Calu3 (cell line): ENCODE measurements around the gene HTR7. TPM values are rescaled to one million over a fixed set of nuclear protein-coding genes. Genes with fewer than 3 reads are reported as not detected.

Source experiments
- BruUV-seq: library from RNA; stranded (reverse); fragments of 400-500 nt; replicated peaks from 2 replicates; lab custom pipeline; 2021; lab: Mats Ljungman, UMichigan
- CTCF ChIA-PET: fragments of 300-600 bp; sonication (Branson Sonifier 250); formaldehyde crosslinking; loops from one replicate; lab custom pipeline; 2022; ENCODE audit warnings: antibody characterized with exemption; lab: Charles Lee
- DNase-seq: peaks from one replicate; pipeline ENCODE4 v3.0.0; 2022
- H3K27ac Mint-ChIP-seq: one replicate; pipeline ENCODE4 v1.8.0; 2022; ENCODE audit warnings: mixed read lengths; ENCODE audit not compliant: unreplicated experiment
- H3K27me3 Mint-ChIP-seq: one replicate; pipeline ENCODE4 v1.8.0; 2022; ENCODE audit warnings: mixed read lengths; ENCODE audit not compliant: unreplicated experiment
- H3K36me3 Mint-ChIP-seq: one replicate; pipeline ENCODE4 v1.8.0; 2022; ENCODE audit warnings: mild to moderate bottlenecking, moderate library complexity, mixed read lengths; ENCODE audit not compliant: insufficient read depth, unreplicated experiment
- H3K4me1 Mint-ChIP-seq: one replicate; pipeline ENCODE4 v1.8.0; 2022; ENCODE audit warnings: mild to moderate bottlenecking, low read depth, mixed read lengths; ENCODE audit not compliant: unreplicated experiment
- H3K4me3 Mint-ChIP-seq: one replicate; pipeline ENCODE4 v1.8.0; 2022; ENCODE audit warnings: mild to moderate bottlenecking, low read depth, moderate library complexity, mixed read lengths; ENCODE audit not compliant: unreplicated experiment
- H3K9me3 Mint-ChIP-seq: one replicate; pipeline ENCODE4 v1.8.0; 2022; ENCODE audit warnings: low read depth, mixed read lengths; ENCODE audit not compliant: unreplicated experiment
- intact Hi-C: fragments of 100-400 bp; cut with micrococcal nuclease; formaldehyde crosslinking; loops from one replicate; pipeline ENCODE4 v1.10.0; 2022; ENCODE audit not compliant: unreplicated experiment
- total RNA-seq: library from RNA; stranded (reverse); gene quantifications from 2 replicates; pipeline ENCODE4 v1.2.3, GENCODE V29; 2022
- TF ChIP-seq, protein P1 (sequence below): fragments of 200-600 bp; IDR thresholded peaks from one replicate; pipeline ENCODE4 v1.8.0; 2022; ENCODE audit warnings: antibody characterized with exemption; ENCODE audit not compliant: unreplicated experiment

The HTR7 gene
- total RNA-seq, 1 experiment from 2014 or later = 0.12 TPM

DNA sequence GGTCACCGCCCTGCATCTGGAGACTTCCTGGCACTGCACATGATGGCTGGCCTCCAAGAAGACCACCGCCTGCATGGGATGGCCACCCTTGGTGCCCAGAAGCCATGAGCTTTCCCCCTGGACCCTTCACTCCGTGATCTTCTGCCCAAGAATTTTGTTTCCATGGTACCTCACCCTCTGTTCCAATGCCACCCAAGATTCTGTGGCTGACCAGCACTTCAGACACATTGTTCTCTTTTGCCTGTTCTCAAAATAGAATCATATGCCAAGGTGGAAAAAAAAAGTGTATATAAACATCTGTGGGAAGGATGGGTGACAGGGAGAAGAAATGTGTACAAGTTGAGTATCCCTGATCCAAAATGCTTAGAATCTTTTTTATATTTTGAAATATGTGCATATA lies 12.1 kb downstream of the HTR7 start:
- H3K27me3 Mint-ChIP-seq = peaks cover 31% of the 10 kb centered on the region
- intact Hi-C loops = no loop called here
- peaks cover 7% of the 10 kb centered on the region for H3K9me3 Mint-ChIP-seq
- DNase-seq = no peak
- TF ChIP-seq, protein P1, sequence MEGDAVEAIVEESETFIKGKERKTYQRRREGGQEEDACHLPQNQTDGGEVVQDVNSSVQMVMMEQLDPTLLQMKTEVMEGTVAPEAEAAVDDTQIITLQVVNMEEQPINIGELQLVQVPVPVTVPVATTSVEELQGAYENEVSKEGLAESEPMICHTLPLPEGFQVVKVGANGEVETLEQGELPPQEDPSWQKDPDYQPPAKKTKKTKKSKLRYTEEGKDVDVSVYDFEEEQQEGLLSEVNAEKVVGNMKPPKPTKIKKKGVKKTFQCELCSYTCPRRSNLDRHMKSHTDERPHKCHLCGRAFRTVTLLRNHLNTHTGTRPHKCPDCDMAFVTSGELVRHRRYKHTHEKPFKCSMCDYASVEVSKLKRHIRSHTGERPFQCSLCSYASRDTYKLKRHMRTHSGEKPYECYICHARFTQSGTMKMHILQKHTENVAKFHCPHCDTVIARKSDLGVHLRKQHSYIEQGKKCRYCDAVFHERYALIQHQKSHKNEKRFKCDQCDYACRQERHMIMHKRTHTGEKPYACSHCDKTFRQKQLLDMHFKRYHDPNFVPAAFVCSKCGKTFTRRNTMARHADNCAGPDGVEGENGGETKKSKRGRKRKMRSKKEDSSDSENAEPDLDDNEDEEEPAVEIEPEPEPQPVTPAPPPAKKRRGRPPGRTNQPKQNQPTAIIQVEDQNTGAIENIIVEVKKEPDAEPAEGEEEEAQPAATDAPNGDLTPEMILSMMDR = no peak
- H3K4me1 Mint-ChIP-seq = no peaks in the 10 kb centered on the region
- H3K4me3 Mint-ChIP-seq = no peak overlapping the region
- no peaks in the 10 kb centered on the region for H3K36me3 Mint-ChIP-seq
- H3K27ac Mint-ChIP-seq = no peak overlapping the region
- BruUV-seq = no TSS peak
- CTCF ChIA-PET = no interaction called here

DNA sequence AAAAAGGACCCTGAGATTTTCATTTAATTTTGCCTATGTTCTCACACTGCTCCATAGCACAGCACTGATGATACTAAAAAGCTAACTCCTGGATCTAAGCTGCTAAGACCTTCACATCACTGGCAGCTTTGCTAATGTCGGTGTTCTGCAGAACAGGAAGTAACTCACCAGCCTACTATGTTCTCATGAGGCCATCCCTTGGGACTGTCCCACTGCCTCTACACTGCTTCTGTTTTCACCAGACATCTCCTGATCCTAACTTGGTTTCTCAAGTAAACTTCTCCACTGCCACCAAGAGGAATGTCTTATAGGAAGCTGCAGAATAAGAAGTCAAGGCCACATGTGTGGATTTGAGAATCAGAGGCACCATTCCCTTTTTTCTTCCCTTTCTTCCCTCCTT lies 15.1 kb downstream of the HTR7 start:
- no peaks in the 10 kb centered on the region for H3K36me3 Mint-ChIP-seq
- intact Hi-C loops = no loop called here
- CTCF ChIA-PET = no interaction called here

DNA sequence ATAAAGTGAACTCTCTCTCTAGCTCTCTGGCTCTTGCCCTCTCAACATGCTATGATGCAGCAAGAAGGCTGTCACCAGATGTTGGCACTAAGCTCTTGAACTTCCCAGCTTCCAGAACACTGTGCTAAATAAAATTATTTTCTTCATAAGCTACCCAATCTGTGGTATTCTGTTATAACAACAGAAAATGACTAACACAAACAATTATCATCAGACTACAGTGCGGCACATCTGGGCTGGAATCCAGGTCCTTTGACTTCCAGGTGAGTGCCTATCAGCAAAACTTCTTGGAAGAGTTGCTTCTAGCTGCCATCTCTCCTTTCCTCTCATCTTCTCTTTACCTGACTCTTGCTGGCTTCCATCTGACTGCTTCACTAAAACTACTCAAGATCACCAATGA lies 20.4 kb downstream of the HTR7 start:
- CTCF ChIA-PET = no interaction called here
- no peaks in the 10 kb centered on the region for H3K36me3 Mint-ChIP-seq
- DNase-seq = no peak
- no TSS peak for BruUV-seq
- TF ChIP-seq, protein P1 = no peak
- H3K4me1 Mint-ChIP-seq = no peaks in the 10 kb centered on the region
- no peak overlapping the region for H3K27ac Mint-ChIP-seq
- H3K27me3 Mint-ChIP-seq = peaks cover 40% of the 10 kb centered on the region
- H3K9me3 Mint-ChIP-seq = no peaks in the 10 kb centered on the region
- H3K4me3 Mint-ChIP-seq = no peak overlapping the region
- intact Hi-C loops = no loop called here

More for the DNA sequence above, 15.1 kb downstream of the HTR7 start:
- H3K27ac Mint-ChIP-seq = no peak overlapping the region
- no peak overlapping the region for H3K4me3 Mint-ChIP-seq
- peaks cover 2% of the 10 kb centered on the region for H3K9me3 Mint-ChIP-seq
- DNase-seq = no peak
- H3K27me3 Mint-ChIP-seq = peaks cover 59% of the 10 kb centered on the region
- no TSS peak for BruUV-seq
- no peaks in the 10 kb centered on the region for H3K4me1 Mint-ChIP-seq
- TF ChIP-seq, protein P1 = no peak

DNA sequence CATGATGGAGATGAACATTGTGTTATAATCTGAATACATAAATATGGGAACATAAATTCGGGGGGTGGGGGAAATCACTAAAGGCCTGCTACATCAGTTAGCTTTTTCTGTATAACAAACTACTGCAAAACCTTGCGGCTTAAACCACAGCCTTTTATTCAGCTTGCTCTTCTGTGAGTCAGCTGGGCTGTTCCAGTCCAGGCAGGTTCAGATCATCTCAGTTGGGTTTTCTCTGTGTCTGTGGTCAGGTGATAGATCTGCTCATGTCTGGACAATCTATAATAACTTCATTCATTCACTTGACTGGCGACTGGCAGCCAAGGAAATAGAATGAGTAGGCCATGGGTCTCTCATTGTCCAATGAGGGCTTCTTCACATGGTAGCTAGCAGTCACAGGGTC lies 23.5 kb downstream of the HTR7 start:
- no TSS peak for BruUV-seq
- H3K9me3 Mint-ChIP-seq = no peaks in the 10 kb centered on the region
- H3K4me3 Mint-ChIP-seq = no peak overlapping the region
- CTCF ChIA-PET = no interaction called here
- no peaks in the 10 kb centered on the region for H3K36me3 Mint-ChIP-seq
- TF ChIP-seq, protein P1 = no peak
- intact Hi-C loops = no loop called here
- H3K27ac Mint-ChIP-seq = no peak overlapping the region
- H3K27me3 Mint-ChIP-seq = peaks cover 24% of the 10 kb centered on the region
- H3K4me1 Mint-ChIP-seq = no peaks in the 10 kb centered on the region
- no peak for DNase-seq

DNA sequence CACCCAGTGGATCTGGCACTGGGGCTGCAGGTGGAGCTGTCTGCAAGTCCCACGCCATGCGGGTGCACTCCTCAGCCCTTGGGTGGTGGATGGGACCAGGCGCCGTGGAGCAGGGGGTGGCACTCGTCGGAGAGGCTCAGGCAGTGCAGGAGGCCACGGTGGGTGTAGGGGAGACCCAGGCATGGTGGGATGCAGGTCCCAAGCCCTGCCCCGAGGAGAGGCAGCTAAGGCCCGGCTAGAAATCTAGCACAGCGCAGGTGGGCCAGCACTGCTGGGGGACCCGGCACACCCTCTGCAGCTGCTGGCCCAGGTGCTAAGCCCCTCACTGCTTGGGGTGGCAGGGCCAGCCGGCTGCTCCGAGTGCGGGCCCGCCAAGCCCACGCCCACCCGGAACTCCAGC lies 25.7 kb downstream of the HTR7 start:
- TF ChIP-seq, protein P1 = no peak
- no TSS peak for BruUV-seq
- DNase-seq = no peak
- Mint-ChIP-seq H3K4me1 (no peaks in the 10 kb centered on the region), H3K4me3 (no peak overlapping the region), H3K36me3 (no peaks in the 10 kb centered on the region), H3K27me3 (peaks cover 20% of the 10 kb centered on the region), H3K9me3 (peaks cover 3% of the 10 kb centered on the region), H3K27ac (no peak overlapping the region)
- CTCF ChIA-PET = no interaction called here
- intact Hi-C loops = no loop called here
